ENCODE results near the gene RGS7BP. TPM values are rescaled to one million over a fixed set of nuclear protein-coding genes. Genes with fewer than 3 reads are reported as not detected.
A peak's percentile ranks its signal among the peaks of the same experiment; 100 is the strongest.

The RGS7BP gene
- total RNA-seq, 2 donors from 2014 or later, result 24.3 to 31.1 TPM

GRCh38 chr5:64570395-64570996, 64.7 kb downstream of the RGS7BP start:
- ATAC-seq (ENCODE audit: insufficient number of reproducible peaks, low FRiP score, low read depth) (no peak), DNase-seq (ENCODE audit: low spot score) (no peak)
- Histone ChIP-seq H3K27ac (peak overlapping the region in 1 of 2 donors; percentile 38), H3K4me1 (ENCODE audit: control insufficient read depth in 1 of 2, low read depth in 2 of 2) (peaks cover 21 to 59% of the 10 kb centered on the region in 2 donors), H3K36me3 (no peaks in the 10 kb centered on the region), H3K27me3 (replicated peaks; ENCODE audit: insufficient read depth) (no peaks in the 10 kb centered on the region), H3K4me3 (peak overlapping the region; percentile 8), H3K9me3 (no peaks in the 10 kb centered on the region)
- TF ChIP-seq CTCF (IDR thresholded peaks at IDR 0.05), result no peak

- DNase-seq (ENCODE audit: low spot score) (no peak), ATAC-seq (ENCODE audit: insufficient number of reproducible peaks, low FRiP score, low read depth) (no peak)
- Histone ChIP-seq H3K4me1 (ENCODE audit: control insufficient read depth in 1 of 2, low read depth in 2 of 2) (peaks cover 10 to 42% of the 10 kb centered on the region in 2 donors), H3K27ac (peak overlapping the region in 1 of 2 donors; percentile 45), H3K9me3 (no peaks in the 10 kb centered on the region), H3K27me3 (replicated peaks; ENCODE audit: insufficient read depth) (no peaks in the 10 kb centered on the region), H3K4me3 (peak overlapping the region; percentile 44), H3K36me3 (no peaks in the 10 kb centered on the region)
- TF ChIP-seq CTCF (IDR thresholded peaks at IDR 0.05), result no peak
These were observed 69.7 kb downstream of the RGS7BP start for GRCh38 chr5:64575561-64575960.

- Histone ChIP-seq H3K4me1 (ENCODE audit: control insufficient read depth in 1 of 2, low read depth in 2 of 2) (peaks cover 11 to 41% of the 10 kb centered on the region in 2 donors), H3K4me3 (no peak overlapping the region), H3K36me3 (no peaks in the 10 kb centered on the region), H3K9me3 (no peaks in the 10 kb centered on the region), H3K27ac (peak overlapping the region; percentile 25 to 45), H3K27me3 (replicated peaks; ENCODE audit: insufficient read depth) (no peaks in the 10 kb centered on the region)
- no peak for DNase-seq (ENCODE audit: low spot score)
- ATAC-seq (ENCODE audit: insufficient number of reproducible peaks, low FRiP score, low read depth), result peak; percentile 71
- no peak for TF ChIP-seq CTCF (IDR thresholded peaks at IDR 0.05)
These were observed 70.4 kb downstream of the RGS7BP start for GRCh38 chr5:64576250-64576649.

- H3K27ac ChIP-seq, result peak overlapping the region; percentile 64 to 74
- no peaks in the 10 kb centered on the region for H3K27me3 ChIP-seq (replicated peaks; ENCODE audit: insufficient read depth)
- H3K36me3 ChIP-seq, result no peaks in the 10 kb centered on the region
- TF ChIP-seq CTCF (IDR thresholded peaks at IDR 0.05), result no peak
- DNase-seq (ENCODE audit: low spot score), result no peak
- H3K9me3 ChIP-seq, result no peaks in the 10 kb centered on the region
- H3K4me1 ChIP-seq (ENCODE audit: control insufficient read depth in 1 of 2, low read depth in 2 of 2), result peaks cover 45 to 63% of the 10 kb centered on the region in 2 donors
- ATAC-seq (ENCODE audit: insufficient number of reproducible peaks, low FRiP score, low read depth), result peak; percentile 59
- peak overlapping the region; percentile 51 for H3K4me3 ChIP-seq
These were observed 79.8 kb downstream of the RGS7BP start for GRCh38 chr5:64585646-64586045.

GRCh38 chr5:64587370-64587769, 81.6 kb downstream of the RGS7BP start:
- no peaks in the 10 kb centered on the region for H3K36me3 ChIP-seq
- no peak for TF ChIP-seq CTCF (IDR thresholded peaks at IDR 0.05)
- H3K27me3 ChIP-seq (replicated peaks; ENCODE audit: insufficient read depth), result no peaks in the 10 kb centered on the region
- no peak overlapping the region for H3K4me3 ChIP-seq
- ATAC-seq (ENCODE audit: insufficient number of reproducible peaks, low FRiP score, low read depth) (no peak), DNase-seq (ENCODE audit: low spot score) (no peak)
- peaks cover 37 to 47% of the 10 kb centered on the region in 2 donors for H3K4me1 ChIP-seq (ENCODE audit: control insufficient read depth in 1 of 2, low read depth in 2 of 2)
- H3K9me3 ChIP-seq, result no peaks in the 10 kb centered on the region
- peak overlapping the region in 1 of 2 donors; percentile 4 for H3K27ac ChIP-seq

Data from thoracic aorta (tissue), 2 donors.